H9 (cell line): Measurements from ENCODE around the gene C1orf141. TPM values are rescaled to one million over a fixed set of nuclear protein-coding genes. Genes with fewer than 3 reads are reported as not detected.

Experiments
- DNase-seq: peaks from one replicate; pipeline ENCODE4 v3.0.0-alpha.2; 2017
- H2AFZ ChIP-seq: one replicate; pipeline ENCODE4 v1.6.1; 2013; ENCODE audit warnings: mild to moderate bottlenecking, low read length, control low read depth, moderate library complexity
- H2AK5ac ChIP-seq: 2 replicates; pipeline ENCODE4 v1.6.1; 2013; ENCODE audit warnings: low read length, control low read depth, mixed read lengths; ENCODE audit not compliant: insufficient read length
- H2BK120ac ChIP-seq: one replicate; pipeline ENCODE4 v1.6.1; 2013; ENCODE audit warnings: low read depth, mild to moderate bottlenecking, low read length, control low read depth, inconsistent platforms; ENCODE audit not compliant: poor library complexity, severe bottlenecking
- H2BK12ac ChIP-seq: 2 replicates; pipeline ENCODE4 v1.6.1; 2013; ENCODE audit warnings: low read length, control low read depth, mixed read lengths, low read depth; ENCODE audit not compliant: insufficient read length
- H2BK15ac ChIP-seq: 2 replicates; pipeline ENCODE4 v1.6.1; 2013; ENCODE audit warnings: low read depth, low read length, control low read depth
- H2BK20ac ChIP-seq: one replicate; pipeline ENCODE4 v1.6.1; 2013; ENCODE audit warnings: low read depth, mild to moderate bottlenecking, low read length, control low read depth, inconsistent platforms; ENCODE audit not compliant: poor library complexity, severe bottlenecking
- H2BK5ac ChIP-seq: 2 replicates; pipeline ENCODE4 v1.6.1; 2013; ENCODE audit warnings: low read length, control low read depth, mixed read lengths; ENCODE audit not compliant: insufficient read length
- H3K14ac ChIP-seq: 2 replicates; pipeline ENCODE4 v1.6.1; 2013; ENCODE audit warnings: low read length, control low read depth; ENCODE audit not compliant: insufficient read depth
- H3K18ac ChIP-seq: 2 replicates; pipeline ENCODE4 v1.6.1; 2013; ENCODE audit warnings: low read depth, mild to moderate bottlenecking, mixed read lengths, low read length, control low read depth; ENCODE audit not compliant: insufficient read length
- H3K23ac ChIP-seq: 2 replicates; pipeline ENCODE4 v1.6.1; 2013; ENCODE audit warnings: low read length, control low read depth, mixed read lengths, low read depth; ENCODE audit not compliant: insufficient read length
- H3K23me2 ChIP-seq: 2 replicates; pipeline ENCODE4 v1.6.1; 2013; ENCODE audit warnings: low read depth, mild to moderate bottlenecking, mixed read lengths, low read length, control low read depth; ENCODE audit not compliant: insufficient read length, poor library complexity, severe bottlenecking
- H3K27ac ChIP-seq: 2 replicates; pipeline ENCODE4 v1.5.1; 2013; ENCODE audit warnings: low read length, control low read depth, mixed read lengths, low read depth; ENCODE audit not compliant: insufficient read length
- H3K27me3 ChIP-seq: 2 replicates; pipeline ENCODE4 v1.6.1; 2013; ENCODE audit warnings: low read length, control low read depth, inconsistent platforms; ENCODE audit not compliant: insufficient read depth
- H3K4ac ChIP-seq: 2 replicates; pipeline ENCODE4 v1.6.1; 2013; ENCODE audit warnings: low read depth, mild to moderate bottlenecking, control low read depth, inconsistent platforms, low read length, moderate library complexity
- H3K4me1 ChIP-seq: 2 replicates; pipeline ENCODE4 v1.6.1; 2013; ENCODE audit warnings: low read length, control low read depth, inconsistent platforms; ENCODE audit not compliant: insufficient read depth
- H3K4me2 ChIP-seq: 2 replicates; pipeline ENCODE4 v1.6.1; 2013; ENCODE audit warnings: low read length, control low read depth, mixed read lengths; ENCODE audit not compliant: insufficient read length, insufficient read depth
- H3K56ac ChIP-seq: 2 replicates; pipeline ENCODE4 v1.6.1; 2013; ENCODE audit warnings: low read depth, mild to moderate bottlenecking, mixed read lengths, low read length, control low read depth; ENCODE audit not compliant: insufficient read length
- H3K79me1 ChIP-seq: 2 replicates; pipeline ENCODE4 v1.6.1; 2013; ENCODE audit warnings: low read depth, mild to moderate bottlenecking, moderate library complexity, low read length, control low read depth, inconsistent platforms; ENCODE audit not compliant: insufficient read depth, poor library complexity, severe bottlenecking
- H3K79me2 ChIP-seq: 2 replicates; pipeline ENCODE4 v1.6.1; 2013; ENCODE audit warnings: low read length, control low read depth, inconsistent platforms; ENCODE audit not compliant: insufficient read depth
- H3K9ac ChIP-seq: 2 replicates; pipeline ENCODE4 v1.6.1; 2013; ENCODE audit warnings: low read length, control low read depth, mixed read lengths; ENCODE audit not compliant: insufficient read length; ENCODE audit errors: extremely low read depth
- H3K9me3 ChIP-seq: one replicate; pipeline ENCODE4 v1.6.1; 2013; ENCODE audit warnings: low read depth, low read length, inconsistent platforms; ENCODE audit not compliant: control insufficient read depth
- H3T11ph ChIP-seq: one replicate; pipeline ENCODE4 v1.6.1; 2013; ENCODE audit warnings: mild to moderate bottlenecking, low read length, control low read depth, inconsistent platforms
- H4K20me1 ChIP-seq: one replicate; pipeline ENCODE4 v1.6.1; 2013; ENCODE audit not compliant: control insufficient read depth, insufficient read length, insufficient read depth
- H4K5ac ChIP-seq: 2 replicates; pipeline ENCODE4 v1.6.1; 2013; ENCODE audit warnings: low read depth, mild to moderate bottlenecking, mixed read lengths, low read length, control low read depth; ENCODE audit not compliant: insufficient read length
- H4K8ac ChIP-seq: replicated peaks from 2 replicates; pipeline ENCODE4 v1.6.1; 2013; ENCODE audit warnings: low read length, control low read depth, mixed read lengths, low read depth; ENCODE audit not compliant: insufficient read length
- H4K91ac ChIP-seq: 2 replicates; pipeline ENCODE4 v1.6.1; 2013; ENCODE audit warnings: low read depth, mild to moderate bottlenecking, moderate library complexity, mixed read lengths, low read length, control low read depth; ENCODE audit not compliant: insufficient read length
- H3K27ac Mint-ChIP-seq, 3 experiments: 2 replicates in 2 of 3; 3 replicates in 1 of 3; pipeline ENCODE4 v1.8.0; 2020 to 2021; ENCODE audit warnings: mixed read lengths in 3 of 3, mild to moderate bottlenecking in 1 of 3, moderate library complexity in 1 of 3
- H3K27me3 Mint-ChIP-seq: 2 replicates; pipeline ENCODE4 v1.8.0; 2021; ENCODE audit warnings: low read depth, mild to moderate bottlenecking, moderate library complexity, mixed read lengths
- H3K36me3 Mint-ChIP-seq, 3 experiments: 2 replicates in 2 of 3; 3 replicates in 1 of 3; pipeline ENCODE4 v1.8.0; 2020 to 2021; ENCODE audit warnings: low read depth in 3 of 3, mixed read lengths in 3 of 3; ENCODE audit not compliant: insufficient read depth in 1 of 3
- H3K4me1 Mint-ChIP-seq, 2 experiments: 2 replicates each; pipeline ENCODE4 v1.8.0; 2020; ENCODE audit warnings: mixed read lengths in 2 of 2
- H3K4me3 Mint-ChIP-seq, 2 experiments: 2 replicates in 1 of 2; 3 replicates in 1 of 2; pipeline ENCODE4 v1.8.0; 2020 to 2021; ENCODE audit warnings: mild to moderate bottlenecking in 2 of 2, mixed read lengths in 2 of 2, moderate library complexity in 1 of 2
- H3K9me3 Mint-ChIP-seq, 2 experiments: 2 replicates in 1 of 2; 3 replicates in 1 of 2; pipeline ENCODE4 v1.8.0; 2020; ENCODE audit warnings: mild to moderate bottlenecking in 2 of 2, mixed read lengths in 2 of 2, moderate library complexity in 1 of 2
- CTCF ChIP-seq: fragments of 200-600 bp; sonication (generic); conservative IDR thresholded peaks from 3 replicates; pipeline ENCODE4 v1.8.0; 2021; ENCODE audit warnings: antibody characterized with exemption, mild to moderate bottlenecking
- WGBS: extraction: QIAGEN DNeasy Blood & Tissue Kit; methylation state at CpG from one replicate; pipeline ENCODE4 v1.1.7; 2013; ENCODE audit warnings: missing lambda C conversion rate, low lambda C conversion rate, mixed read lengths; ENCODE audit not compliant: insufficient read length; ENCODE audit errors: extremely low coverage; 5-methylcytosine and 5-hydroxymethylcytosine counted together
- total RNA-seq: library from RNA; stranded (reverse); gene quantifications from 2 replicates; pipeline ENCODE4 v1.2.1, GENCODE V29; 2021

Gene C1orf141
- total RNA-seq, 1 experiment from 2014 or later, result not detected

GRCh38 chr1:67124455-67124854, 10.3 kb downstream of the C1orf141 start:
- Histone ChIP-seq H3K79me2 (no peaks in the 10 kb centered on the region), H2BK15ac (no peak overlapping the region), H3K23me2 (no peaks in the 10 kb centered on the region), H2BK5ac (no peak overlapping the region), H3K23ac (no peak overlapping the region), H3K27me3 (no peaks in the 10 kb centered on the region), H4K20me1 (no peaks in the 10 kb centered on the region), H2BK20ac (no peak overlapping the region), H4K5ac (no peak overlapping the region), H3T11ph (no peak overlapping the region), H4K91ac (no peak overlapping the region), H3K9ac (no peak overlapping the region), H3K4ac (no peak overlapping the region), H3K18ac (no peak overlapping the region), H2AK5ac (no peak overlapping the region), H3K56ac (no peak overlapping the region), H3K9me3 (no peaks in the 10 kb centered on the region), H3K4me1 (peaks cover 3% of the 10 kb centered on the region; the same call in 1 of the 2 replicates), H3K4me2 (no peak overlapping the region), H4K8ac (no peak overlapping the region), H2BK12ac (no peak overlapping the region), H2BK120ac (no peak overlapping the region), H2AFZ (no peak overlapping the region), H3K79me1 (no peaks in the 10 kb centered on the region), H3K27ac (no peak overlapping the region), H3K14ac (no peak overlapping the region)
- Mint-ChIP-seq H3K27ac (no peak overlapping the region), H3K9me3 (no peaks in the 10 kb centered on the region; a peak in 1 of 5 replicates), H3K27me3 (no peaks in the 10 kb centered on the region), H3K4me3 (no peak overlapping the region), H3K36me3 (no peaks in the 10 kb centered on the region), H3K4me1 (peaks cover 0 to 6% of the 10 kb centered on the region in 2 experiments; a peak in 1 of 4 replicates)
- WGBS, result no CpG with 5 or more reads among the region's 4 CpGs
- no peak for TF ChIP-seq CTCF
- no peak for DNase-seq
